ENCODE measurements around the gene IFNL1. TPM values are rescaled to one million over a fixed set of nuclear protein-coding genes. Genes with fewer than 3 reads are reported as not detected.

The IFNL1 gene
- total RNA-seq = not detected in 2 replicates

GRCh38 chr19:39296055-39296645, at the start of gene IFNL1:
TSS of gene IFNL1 (plus strand) at chr19:39296407. CDS start at chr19:39296422, 15 bp downstream.

GRCh38 chr19:39248806-39249205, 47.4 kb upstream of the IFNL1 start, which contains the start of gene IFNL4:
TSS of gene IFNL4 (minus strand) at chr19:39248856.

GRCh38 chr19:39268085-39268484, 28.1 kb upstream of the IFNL1 start, which contains the start of gene IFNL2:
TSS of gene IFNL2 (plus strand) at chr19:39268396. CDS start at chr19:39268569, 173 bp downstream.

DNA sequence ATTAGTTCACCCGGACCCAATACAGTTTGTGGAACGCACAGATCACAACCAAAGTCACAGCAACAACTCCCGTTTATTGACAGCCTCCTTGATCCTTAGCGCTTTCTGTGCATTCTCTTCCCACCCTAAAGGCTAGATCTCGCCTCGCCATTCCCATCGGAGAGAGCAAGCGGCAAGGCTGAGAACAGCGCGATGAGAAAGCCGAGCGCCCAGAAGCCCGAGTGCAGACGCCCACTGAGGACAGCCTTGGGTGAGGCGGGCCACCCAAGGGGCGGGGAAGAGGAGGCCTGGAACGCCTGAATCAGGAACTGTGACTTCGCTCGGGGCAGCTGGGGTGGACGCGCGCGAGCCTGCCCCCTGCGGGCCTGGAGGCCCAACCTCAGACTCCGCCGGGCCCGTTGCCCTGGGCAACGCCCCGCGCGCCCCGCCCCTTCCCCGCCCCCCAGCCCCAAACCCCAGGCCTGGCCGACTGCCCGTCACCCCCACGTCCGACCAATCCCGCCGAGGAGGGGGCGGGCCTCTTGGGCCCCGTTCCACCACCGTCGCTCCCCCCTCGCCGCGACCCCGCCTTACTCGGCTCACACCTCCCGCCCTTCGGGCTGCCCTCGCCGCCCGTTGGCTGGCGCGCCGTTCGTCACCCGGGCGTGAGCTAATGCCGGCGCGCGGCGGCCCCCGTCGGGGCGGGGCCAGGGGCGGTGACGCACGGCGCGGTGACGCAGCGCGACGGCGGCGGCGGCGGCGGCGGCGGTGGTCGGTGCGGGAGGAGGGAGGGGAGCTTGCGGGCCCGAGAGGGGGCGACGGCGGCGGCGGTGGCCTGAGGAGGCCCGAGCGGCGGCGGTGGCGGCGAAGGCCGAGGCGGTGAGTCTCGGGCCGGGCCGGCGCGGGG, 45.8 kb downstream of the IFNL1 start, which contains the start of gene SAMD4B:
Gene SAMD4B, plus strand, starts transcription at position 703 of the 886 bp plus-strand sequence. CDS start 14,473 bp downstream, outside the sequence.

Other genes with a start within 250 kb of the IFNL1 start
- not detected in 2 replicates for gene ACP7, start 212.0 kb upstream of the IFNL1 start, total RNA-seq
- 14.7 and 23.2 TPM in 2 replicates for gene PAK4, start 170.6 kb upstream of the IFNL1 start, total RNA-seq
- gene NCCRP1, start 99.4 kb upstream of the IFNL1 start, total RNA-seq = not detected in 2 replicates
- gene SYCN, start 92.1 kb upstream of the IFNL1 start, total RNA-seq = not detected in 2 replicates
- gene IFNL3, start 51.4 kb upstream of the IFNL1 start, total RNA-seq = not detected in 2 replicates
- not detected in 2 replicates for gene IFNL4, start 47.6 kb upstream of the IFNL1 start, total RNA-seq
- not detected in 2 replicates for gene IFNL2, start 28.0 kb upstream of the IFNL1 start, total RNA-seq
- gene LRFN1, start 24.5 kb downstream of the IFNL1 start, total RNA-seq = not detected in 2 replicates
- gene GMFG, start 39.6 kb downstream of the IFNL1 start, total RNA-seq = 0.29 and 1.4 TPM in 2 replicates
- gene SAMD4B, start 46.0 kb downstream of the IFNL1 start, total RNA-seq = 55.9 and 79.8 TPM in 2 replicates
- 43.2 and 46.6 TPM in 2 replicates for gene PAF1, start 94.7 kb downstream of the IFNL1 start, total RNA-seq
- gene MED29, start 95.0 kb downstream of the IFNL1 start, total RNA-seq = 24.3 and 32.3 TPM in 2 replicates
- gene ZFP36, start 110.4 kb downstream of the IFNL1 start, total RNA-seq = 14.5 and 22.2 TPM in 2 replicates
- gene PLEKHG2, start 116.3 kb downstream of the IFNL1 start, total RNA-seq = 12.1 and 20.5 TPM in 2 replicates
- gene RPS16, start 139.5 kb downstream of the IFNL1 start, total RNA-seq = 1,567 and 1,902 TPM in 2 replicates
- 59.7 and 97.1 TPM in 2 replicates for gene SUPT5H, start 149.2 kb downstream of the IFNL1 start, total RNA-seq
- 116 and 134 TPM in 2 replicates for gene TIMM50, start 184.4 kb downstream of the IFNL1 start, total RNA-seq
- 0.35 and 1.7 TPM in 2 replicates for gene DLL3, start 202.5 kb downstream of the IFNL1 start, total RNA-seq
- gene SELENOV, start 218.7 kb downstream of the IFNL1 start, total RNA-seq = not detected in 2 replicates
- 4.3 and 7.2 TPM in 2 replicates for gene EID2B, start 236.4 kb downstream of the IFNL1 start, total RNA-seq
- gene EID2, start 243.8 kb downstream of the IFNL1 start, total RNA-seq = 7.8 and 13.8 TPM in 2 replicates